ENCODE results near the gene NADSYN1. TPM values are rescaled to one million over a fixed set of nuclear protein-coding genes. Genes with fewer than 3 reads are reported as not detected.

The NADSYN1 gene
- total and polyA plus RNA-seq, 8 donors = 28.0 to 320 (median 65.2) TPM

- Histone ChIP-seq H3K9me3 (no peaks in the 10 kb centered on the region), H3K4me3 (no peak overlapping the region), H3K27ac (no peak overlapping the region), H3K36me3 (peaks cover 70 to 100% (median 100%) of the 10 kb centered on the region in 4 donors), H3K4me1 (peaks cover 0 to 10% (median 2%) of the 10 kb centered on the region in 4 donors), H3K27me3 (no peaks in the 10 kb centered on the region)
- TF ChIP-seq POLR2AphosphoS5 (IDR thresholded peaks at IDR 0.05) (no peak), POLR2A (IDR thresholded peaks at IDR 0.05) (no peak), EP300 (IDR thresholded peaks at IDR 0.05) (no peak)
- TF ChIP-seq, protein P1, sequence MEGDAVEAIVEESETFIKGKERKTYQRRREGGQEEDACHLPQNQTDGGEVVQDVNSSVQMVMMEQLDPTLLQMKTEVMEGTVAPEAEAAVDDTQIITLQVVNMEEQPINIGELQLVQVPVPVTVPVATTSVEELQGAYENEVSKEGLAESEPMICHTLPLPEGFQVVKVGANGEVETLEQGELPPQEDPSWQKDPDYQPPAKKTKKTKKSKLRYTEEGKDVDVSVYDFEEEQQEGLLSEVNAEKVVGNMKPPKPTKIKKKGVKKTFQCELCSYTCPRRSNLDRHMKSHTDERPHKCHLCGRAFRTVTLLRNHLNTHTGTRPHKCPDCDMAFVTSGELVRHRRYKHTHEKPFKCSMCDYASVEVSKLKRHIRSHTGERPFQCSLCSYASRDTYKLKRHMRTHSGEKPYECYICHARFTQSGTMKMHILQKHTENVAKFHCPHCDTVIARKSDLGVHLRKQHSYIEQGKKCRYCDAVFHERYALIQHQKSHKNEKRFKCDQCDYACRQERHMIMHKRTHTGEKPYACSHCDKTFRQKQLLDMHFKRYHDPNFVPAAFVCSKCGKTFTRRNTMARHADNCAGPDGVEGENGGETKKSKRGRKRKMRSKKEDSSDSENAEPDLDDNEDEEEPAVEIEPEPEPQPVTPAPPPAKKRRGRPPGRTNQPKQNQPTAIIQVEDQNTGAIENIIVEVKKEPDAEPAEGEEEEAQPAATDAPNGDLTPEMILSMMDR (IDR thresholded peaks at IDR 0.05) = no peak
- intact Hi-C loops (cut with DNase I; ENCODE audit: low total_unique reads) = no loop called here
- DNase-seq = no peak
- 77 to 83% (median 83%) methylated on average over 17 to 25 of the region's 25 CpGs for WGBS, 5 donors
Observed at GRCh38 chr11:71477641-71478527, 24.9 kb downstream of the NADSYN1 start.

- DNase-seq = no peak
- Histone ChIP-seq H3K36me3 (peaks cover 70 to 100% (median 100%) of the 10 kb centered on the region in 4 donors), H3K27me3 (no peaks in the 10 kb centered on the region), H3K9me3 (no peaks in the 10 kb centered on the region), H3K4me1 (peaks cover 0 to 10% (median 2%) of the 10 kb centered on the region in 4 donors), H3K4me3 (no peak overlapping the region), H3K27ac (no peak overlapping the region)
- TF ChIP-seq POLR2A (IDR thresholded peaks at IDR 0.05) (no peak), POLR2AphosphoS5 (IDR thresholded peaks at IDR 0.05) (no peak), EP300 (IDR thresholded peaks at IDR 0.05) (no peak)
- TF ChIP-seq, protein P1 (IDR thresholded peaks at IDR 0.05) = no peak
- intact Hi-C loops (cut with DNase I; ENCODE audit: low total_unique reads) = no loop called here
- WGBS, 5 donors = 91 to 97% (median 95%) methylated on average over 11 of the region's 11 CpGs
Observed at GRCh38 chr11:71478528-71478840, 25.5 kb downstream of the NADSYN1 start.

DNA sequence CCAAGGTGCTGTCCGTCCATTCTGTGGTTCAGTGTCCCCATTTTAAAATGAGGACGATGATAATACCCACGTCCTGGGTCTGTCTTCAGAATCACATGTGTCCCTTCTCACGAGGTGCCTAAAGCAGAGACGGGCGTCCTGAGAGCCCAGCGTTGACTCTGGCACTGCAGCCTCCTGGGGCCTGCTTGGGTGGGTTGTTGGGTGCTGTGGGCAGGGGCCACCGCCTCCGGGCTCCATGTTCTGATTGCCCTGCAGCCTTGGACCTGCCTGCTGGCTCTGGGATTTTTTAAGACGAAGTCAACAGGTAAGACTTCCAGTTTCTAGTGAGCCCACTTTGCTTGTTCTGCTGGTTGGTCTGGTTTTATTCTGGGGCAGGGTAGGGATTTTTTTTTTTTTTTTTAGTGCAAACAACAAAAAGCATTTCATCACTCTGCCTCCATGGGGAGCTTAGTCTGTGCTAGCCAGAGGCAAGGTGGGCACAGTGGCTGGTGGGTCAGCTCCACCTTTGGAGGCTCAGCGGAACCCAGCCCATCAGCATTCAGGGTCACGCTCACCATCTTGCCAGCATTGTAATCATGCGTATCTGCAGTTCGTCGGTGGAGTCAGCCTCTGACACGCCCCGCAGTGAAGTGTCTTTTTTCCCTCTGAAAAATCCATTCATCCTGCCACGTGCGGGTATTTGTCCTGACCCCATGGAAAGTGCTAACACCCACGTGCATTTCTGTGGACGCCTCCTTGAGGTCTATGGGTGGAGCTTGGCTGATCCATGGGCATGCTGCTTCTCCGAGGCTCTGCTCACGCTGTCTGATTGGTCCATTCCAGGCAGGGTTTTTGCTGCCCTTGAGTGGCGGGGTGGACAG is 28.3 kb downstream of the NADSYN1 start:
- 78 to 88% (median 84%) methylated on average over 20 to 24 of the region's 24 CpGs for WGBS, 5 donors
- no peaks in the 10 kb centered on the region for H3K27me3 ChIP-seq
- H3K36me3 ChIP-seq = peaks cover 72 to 100% (median 100%) of the 10 kb centered on the region in 4 donors
- TF ChIP-seq POLR2AphosphoS5 (IDR thresholded peaks at IDR 0.05) = no peak
- no peak for TF ChIP-seq EP300 (IDR thresholded peaks at IDR 0.05)
- TF ChIP-seq POLR2A (IDR thresholded peaks at IDR 0.05) = no peak
- TF ChIP-seq, protein P1 (IDR thresholded peaks at IDR 0.05) = no peak
- H3K9me3 ChIP-seq = no peaks in the 10 kb centered on the region
- intact Hi-C loops (cut with DNase I; ENCODE audit: low total_unique reads) = no loop called here
- H3K27ac ChIP-seq = no peak overlapping the region
- peak in 1 of 2 donors; percentile 62 for DNase-seq
- H3K4me3 ChIP-seq = no peak overlapping the region
- peaks cover 0 to 10% (median 2%) of the 10 kb centered on the region in 4 donors for H3K4me1 ChIP-seq

- Histone ChIP-seq H3K27ac (no peak overlapping the region), H3K27me3 (no peaks in the 10 kb centered on the region), H3K4me1 (peaks cover 0 to 10% (median 2%) of the 10 kb centered on the region in 4 donors), H3K4me3 (no peak overlapping the region), H3K36me3 (peaks cover 65 to 100% (median 100%) of the 10 kb centered on the region in 4 donors), H3K9me3 (no peaks in the 10 kb centered on the region)
- 95 to 100% (median 98%) methylated on average over 5 to 18 of the region's 18 CpGs for WGBS, 5 donors
- intact Hi-C loops (cut with DNase I; ENCODE audit: low total_unique reads) = no loop called here
- no peak for TF ChIP-seq POLR2A (IDR thresholded peaks at IDR 0.05)
- TF ChIP-seq, protein P1 (IDR thresholded peaks at IDR 0.05) = no peak
- no peak for TF ChIP-seq POLR2AphosphoS5 (IDR thresholded peaks at IDR 0.05)
- TF ChIP-seq EP300 (IDR thresholded peaks at IDR 0.05) = no peak
- no peak for DNase-seq
Observed at GRCh38 chr11:71482216-71482615, 29.2 kb downstream of the NADSYN1 start.

Measured in stomach (tissue), 9 donors.